HG03159 (cell line): Measurements from ENCODE around the gene MYO1C.
A peak's percentile ranks its signal among the peaks of the same experiment; 100 is the strongest.
"Not testable (repeated sequence)": the region's sequence is repeated elsewhere in the genome, so short reads cannot be mapped to it uniquely, and the experiment has no call there.

Experiments
- ATAC-seq: cut with Tn5 transposase; IDR thresholded peaks from one replicate; pipeline ENCODE4 v1.9.1; 2021; ENCODE audit warnings: mild to moderate bottlenecking, moderate library complexity; ENCODE audit not compliant: unreplicated experiment

The MYO1C gene

DNA sequence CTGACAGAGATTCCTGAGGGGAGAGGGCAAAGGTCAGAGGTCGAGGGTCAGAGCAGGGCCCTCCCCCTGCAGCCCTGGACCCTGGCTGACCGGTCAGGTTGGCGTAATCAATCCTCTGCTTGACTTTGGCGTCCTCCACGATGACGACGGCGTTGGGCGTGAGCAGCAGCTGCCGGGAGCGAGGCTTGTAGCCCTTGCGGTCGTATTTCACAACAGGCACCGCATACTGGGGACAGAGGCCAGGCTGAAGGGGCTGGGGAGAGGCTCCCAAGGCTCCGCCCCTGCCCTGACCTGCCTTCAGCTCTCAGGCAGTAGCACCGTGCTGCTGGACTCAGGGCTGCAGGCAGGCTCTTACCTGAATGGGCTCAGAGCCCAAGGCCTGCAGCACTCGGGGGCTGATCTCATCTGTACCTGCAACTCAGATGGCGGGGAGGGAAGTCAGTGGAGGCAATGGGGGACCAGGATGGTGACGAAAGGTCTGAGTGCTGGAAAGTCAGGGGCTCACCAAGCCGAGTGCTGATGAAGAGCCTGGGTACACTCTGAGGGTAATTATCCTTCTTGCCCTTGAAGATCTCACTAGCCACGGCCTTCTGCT lies 24.5 kb downstream of the MYO1C start:
- ATAC-seq, result no peak

DNA sequence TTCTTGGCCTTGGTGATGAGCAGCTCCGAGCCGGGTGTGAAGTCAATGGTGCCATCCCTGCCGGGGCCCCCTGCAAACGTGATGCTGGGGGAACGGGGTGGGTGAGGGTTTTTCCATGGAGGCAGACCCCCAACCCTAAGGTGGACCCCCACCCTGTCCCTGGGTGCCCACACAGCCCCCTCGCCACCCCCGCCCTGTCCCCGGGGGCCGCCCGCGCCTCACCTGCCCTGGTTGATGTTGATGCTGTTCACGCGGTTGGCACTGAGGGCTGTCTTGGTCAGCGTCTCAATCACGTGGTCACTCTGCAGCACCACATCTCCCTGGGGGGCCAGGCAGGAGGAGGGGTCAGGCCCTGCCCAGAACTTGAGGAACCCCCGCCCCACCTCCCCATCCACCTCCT lies 25.2 kb downstream of the MYO1C start:
- ATAC-seq, result no peak

DNA sequence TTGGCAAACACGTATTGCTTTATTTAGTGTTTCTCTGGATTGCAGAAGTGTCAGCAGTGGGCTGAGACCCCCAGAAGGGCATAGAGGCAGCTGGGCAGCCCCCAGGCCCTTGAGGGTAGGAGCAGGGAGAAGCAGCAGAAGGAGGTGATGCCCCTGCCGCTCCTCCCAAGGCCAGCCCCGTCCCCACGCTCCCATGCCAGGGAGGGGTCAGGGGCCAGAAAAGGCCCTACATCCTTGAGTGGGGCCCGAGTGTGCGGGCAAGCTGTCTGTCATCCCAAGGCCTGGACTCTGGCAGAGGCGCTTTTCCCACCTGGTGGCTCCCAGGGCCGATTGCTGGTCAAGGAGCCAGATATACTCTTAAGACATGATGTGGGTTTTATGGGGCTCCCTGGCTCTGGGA lies 28.3 kb downstream of the MYO1C start:
- ATAC-seq, result no peak

DNA sequence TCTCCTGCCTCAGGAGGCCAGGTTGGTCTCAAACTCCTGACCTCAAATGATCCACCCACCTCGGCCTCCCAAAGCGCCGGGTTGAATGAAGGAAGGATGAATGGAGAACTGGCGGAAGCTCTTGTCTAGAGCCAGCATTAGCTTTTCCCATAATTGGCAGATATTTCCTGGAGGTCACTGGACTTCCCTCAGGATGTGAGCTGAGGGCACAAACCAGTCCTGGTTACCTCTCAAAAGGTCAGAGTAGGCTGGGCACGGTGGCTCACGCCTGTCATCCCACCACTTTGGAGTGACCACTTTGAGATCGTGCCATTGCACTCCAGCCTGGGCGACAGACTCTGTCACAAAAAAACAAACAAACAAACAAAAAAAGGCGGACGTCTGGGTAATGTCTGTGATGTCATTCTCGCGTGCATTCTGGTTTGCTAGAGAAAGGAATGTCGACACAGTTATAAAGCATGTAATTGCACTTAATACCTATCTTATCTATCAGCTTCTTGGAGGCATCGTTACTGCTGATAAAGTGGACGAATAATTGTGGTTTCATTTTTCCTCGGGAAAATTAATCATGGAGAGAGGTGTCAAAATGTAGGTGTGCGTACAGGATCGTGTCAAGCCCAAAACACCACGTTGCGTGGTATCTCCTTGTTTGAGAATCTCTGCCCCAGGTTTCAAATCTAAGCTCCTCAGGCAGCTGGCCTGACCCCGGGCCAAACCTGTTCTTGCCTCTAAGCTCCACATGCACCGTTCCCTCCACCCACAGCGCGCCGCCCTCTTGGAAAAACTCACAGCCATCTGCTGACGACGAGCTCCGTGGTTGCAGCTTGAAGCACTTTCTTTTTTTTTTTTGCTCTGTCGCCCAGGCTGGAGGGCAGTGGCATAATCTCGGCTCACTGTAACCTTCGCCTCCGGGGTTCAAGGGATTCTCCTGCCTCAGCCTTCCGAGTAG lies 30.0 kb downstream of the MYO1C start:
- ATAC-seq, result no peak

DNA sequence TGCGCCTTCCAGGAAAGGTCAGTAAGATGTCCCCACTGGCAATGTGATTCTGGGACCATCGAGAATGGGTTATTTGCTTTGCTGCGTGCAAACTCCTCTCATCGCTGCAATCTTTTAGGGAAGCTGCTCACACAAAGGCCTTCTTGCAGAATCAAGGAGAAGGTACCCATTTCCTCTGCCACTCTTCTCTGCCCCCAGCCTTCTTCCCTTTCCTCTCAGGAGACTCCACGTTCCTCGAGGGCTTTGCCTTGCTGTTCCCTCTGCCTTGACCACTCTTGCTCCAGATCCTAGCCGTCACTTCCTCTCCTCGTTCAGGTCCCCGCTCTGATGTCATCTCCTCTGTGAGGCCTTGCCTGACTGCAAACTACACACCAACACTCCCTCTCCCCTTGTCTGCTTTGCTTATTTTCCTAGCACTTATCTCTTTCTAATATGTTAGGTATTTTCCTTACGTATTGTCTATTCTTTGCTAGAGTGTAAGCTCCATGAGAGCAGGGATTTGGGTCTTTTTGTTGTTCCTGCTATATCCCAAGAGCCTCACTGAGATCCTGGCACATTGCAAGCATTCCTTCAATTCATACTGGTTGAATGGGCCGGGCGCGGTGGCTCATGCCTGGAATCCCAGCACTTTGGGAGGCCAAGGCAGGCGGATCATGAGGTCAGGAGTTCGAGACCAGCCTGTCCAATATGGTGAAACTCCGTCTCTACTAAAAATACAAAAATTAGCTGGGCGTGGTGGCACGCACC lies 31.1 kb downstream of the MYO1C start:
- ATAC-seq, result no peak

DNA sequence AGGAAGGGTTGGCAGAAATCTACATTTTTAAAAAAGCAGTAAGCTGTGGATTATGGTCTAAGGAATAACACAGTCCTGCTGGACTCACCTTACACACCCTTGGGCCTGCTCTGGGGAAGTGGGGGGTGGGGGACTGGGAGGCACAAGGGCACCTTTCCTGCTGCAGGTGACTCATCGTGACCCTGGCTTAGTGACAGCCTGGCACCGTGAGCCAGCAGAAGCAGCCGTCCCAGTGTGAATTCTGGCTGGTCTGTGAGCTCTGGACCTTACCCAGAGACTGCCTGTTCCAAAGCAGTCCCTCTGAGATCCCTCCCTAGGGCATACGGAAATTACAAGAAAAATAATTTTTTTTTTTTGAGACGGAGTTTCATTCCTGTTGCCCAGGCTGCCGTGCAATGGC lies 32.3 kb downstream of the MYO1C start:
- ATAC-seq, result no peak

DNA sequence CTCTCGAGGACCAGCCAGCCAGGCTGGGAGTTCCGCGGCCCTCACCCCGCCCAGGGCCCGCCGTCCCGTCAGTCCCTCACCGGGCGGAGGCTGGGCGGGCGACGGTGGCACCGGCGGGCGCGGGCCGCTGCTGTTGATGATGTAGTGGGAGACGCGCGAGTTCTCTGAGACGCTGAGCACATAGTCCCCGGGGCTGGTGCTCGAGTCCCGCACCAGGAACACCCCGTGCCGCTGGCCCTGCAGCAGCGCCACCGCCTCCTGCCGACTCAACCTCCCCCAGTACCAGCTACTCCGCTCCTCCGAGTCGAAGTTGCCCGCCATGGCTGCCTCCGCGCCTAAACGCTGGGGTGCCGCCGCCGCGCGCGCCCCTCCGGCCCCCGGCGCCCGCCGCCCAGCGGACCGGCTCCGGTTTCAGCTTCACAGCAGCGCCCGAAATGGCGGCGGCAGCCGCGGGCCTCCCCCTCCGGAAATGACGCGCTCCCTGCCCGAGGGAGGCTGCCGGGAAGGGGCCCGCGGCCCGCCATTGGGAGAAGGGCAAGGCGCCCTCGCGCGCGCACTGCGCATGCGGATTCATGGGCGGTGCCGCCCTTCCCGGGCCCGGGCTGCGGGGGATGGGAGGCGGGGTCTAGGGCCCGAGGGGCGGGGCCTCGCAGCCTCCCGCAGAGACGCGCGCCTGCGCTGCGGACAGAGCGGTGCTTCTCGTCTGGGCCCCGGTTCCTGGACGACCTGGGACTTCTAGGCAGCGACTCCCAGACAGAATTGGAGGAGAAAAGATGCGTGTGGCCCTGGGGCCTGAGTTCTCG lies 36.5 kb downstream of the MYO1C start, which contains the start of gene CRK:
TSS of gene CRK (minus strand) at position 436 of the 803 bp plus-strand sequence. CDS start at position 321, 115 bp downstream.
- peak; percentile 77 for ATAC-seq

DNA sequence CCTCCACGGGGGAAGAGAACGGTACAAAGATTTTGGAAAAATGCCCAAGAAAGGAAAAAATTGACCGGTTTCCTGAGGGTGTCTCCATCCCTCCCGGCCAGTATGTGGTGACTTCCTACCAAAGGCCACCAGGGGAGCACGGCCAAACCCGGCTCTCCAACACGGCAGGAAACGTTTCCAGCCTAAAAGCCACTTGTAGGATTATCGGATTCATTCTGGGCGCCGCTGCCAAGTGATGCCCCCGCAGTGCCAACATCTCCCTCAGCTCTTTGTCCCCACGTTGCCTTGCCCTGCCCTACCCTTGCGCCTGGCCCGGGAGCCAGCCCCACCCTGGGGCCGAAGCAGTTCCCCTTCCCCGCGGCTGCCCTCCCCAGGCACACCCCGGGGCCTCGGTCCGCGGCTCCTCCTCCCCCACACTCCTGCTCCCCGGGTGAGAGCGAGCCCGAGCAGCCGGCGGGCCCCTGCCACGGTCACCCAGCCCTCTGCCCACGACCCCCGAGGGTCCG lies 37.1 kb downstream of the MYO1C start:
- ATAC-seq, result peak; percentile 27

DNA sequence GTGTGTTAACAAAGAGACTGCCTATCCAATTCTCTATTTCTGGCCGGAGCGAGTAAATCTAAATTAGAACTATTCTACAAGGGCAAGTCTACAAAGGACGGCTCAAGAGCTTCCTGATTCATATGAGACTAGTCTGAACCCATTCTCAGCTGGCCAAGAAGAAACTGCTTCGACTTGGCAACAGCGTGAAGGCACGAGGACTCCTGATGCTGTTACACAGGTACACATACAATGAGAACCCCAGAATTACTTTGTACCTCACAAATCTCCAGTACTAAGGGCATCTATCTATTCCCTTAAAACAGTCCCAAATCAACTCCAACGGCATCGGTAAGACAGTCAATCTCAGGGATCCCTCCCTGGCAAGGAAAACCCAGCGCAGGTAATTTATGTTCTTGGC lies 37.9 kb downstream of the MYO1C start:
- no peak for ATAC-seq

DNA sequence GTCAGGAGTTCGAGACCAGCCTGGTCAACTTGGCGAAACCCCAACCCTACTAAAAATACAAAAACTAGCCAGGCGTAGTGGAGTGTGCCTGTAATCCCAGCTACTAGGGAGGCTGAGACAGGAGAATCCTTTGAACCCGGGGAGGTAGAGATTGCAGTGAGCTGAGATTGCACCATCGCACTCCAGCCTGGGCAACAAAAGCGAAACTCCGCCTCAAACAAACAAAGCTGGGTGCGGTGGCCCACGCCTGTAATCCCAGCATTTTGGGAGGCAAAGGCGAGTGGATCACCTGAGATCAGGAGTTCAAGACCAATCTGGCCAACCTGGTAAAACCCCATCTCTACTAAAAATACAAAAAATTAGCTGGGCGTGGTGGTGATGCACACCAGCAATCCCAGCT lies 38.8 kb downstream of the MYO1C start:
- not testable (repeated sequence) for ATAC-seq

DNA sequence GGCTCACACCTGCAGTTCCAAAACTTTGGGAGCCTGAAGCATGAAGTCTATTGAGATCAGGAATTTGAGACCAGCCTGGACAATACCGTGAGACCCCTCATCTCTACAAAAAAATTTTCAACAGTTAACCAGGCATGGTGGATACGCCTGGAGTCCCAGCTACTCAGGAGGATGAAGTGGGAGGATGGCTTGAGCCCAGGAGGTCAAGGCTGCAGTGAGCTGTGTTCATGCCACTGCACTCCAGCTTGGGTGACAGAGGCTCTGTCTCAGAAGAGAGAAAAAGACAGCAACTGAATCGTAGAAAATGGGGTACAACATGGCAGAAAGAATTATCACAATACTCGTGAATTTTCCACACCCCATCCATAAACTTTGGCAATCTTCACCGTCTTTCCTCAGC lies 39.6 kb downstream of the MYO1C start:
- ATAC-seq, result no peak

DNA sequence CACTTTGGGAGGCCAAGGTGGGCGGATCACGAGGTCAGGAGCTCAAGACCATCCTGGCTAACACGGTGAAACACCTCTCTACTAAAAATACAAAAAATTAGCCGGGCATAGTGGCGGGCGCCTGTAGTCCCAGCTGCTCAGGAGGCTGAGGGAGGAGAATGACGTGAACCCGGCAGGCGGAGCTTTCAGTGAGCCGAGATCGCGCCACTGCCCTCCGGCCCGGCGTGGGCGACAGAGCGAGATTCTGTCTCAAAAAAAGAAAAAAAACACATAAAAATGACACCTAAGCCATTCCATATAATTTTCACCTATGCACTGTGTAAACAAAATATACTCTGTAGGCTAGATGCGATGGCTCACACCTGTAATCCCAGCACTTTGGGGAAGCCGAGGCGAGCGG lies 42.2 kb downstream of the MYO1C start:
- not testable (repeated sequence) for ATAC-seq

DNA sequence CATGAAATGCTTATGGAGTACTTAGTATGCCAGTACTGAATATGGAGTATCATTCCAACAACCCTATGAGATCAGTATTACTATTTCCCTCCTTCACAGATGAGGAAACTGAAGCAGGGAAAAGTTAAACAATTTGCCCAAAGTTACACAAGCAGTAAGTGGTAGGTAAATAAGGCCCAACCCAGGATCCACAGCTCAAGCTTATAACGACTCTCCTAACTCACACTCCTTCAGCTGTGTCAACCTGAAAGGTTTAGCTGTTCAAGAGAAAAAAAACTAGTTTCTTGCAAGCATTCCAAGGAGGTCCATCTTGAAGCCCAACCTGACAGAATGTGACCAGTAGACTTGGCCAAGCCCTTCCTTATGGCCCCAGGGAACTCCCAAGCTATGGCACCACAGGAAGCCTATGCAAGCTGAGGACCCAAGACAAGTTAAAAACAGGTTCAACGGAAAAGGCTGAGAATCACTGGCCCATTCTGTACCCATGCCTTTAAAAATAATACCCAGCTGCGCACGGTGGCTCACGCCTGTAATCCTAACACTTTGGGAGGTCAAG lies 43.0 kb downstream of the MYO1C start:
- no peak for ATAC-seq

DNA sequence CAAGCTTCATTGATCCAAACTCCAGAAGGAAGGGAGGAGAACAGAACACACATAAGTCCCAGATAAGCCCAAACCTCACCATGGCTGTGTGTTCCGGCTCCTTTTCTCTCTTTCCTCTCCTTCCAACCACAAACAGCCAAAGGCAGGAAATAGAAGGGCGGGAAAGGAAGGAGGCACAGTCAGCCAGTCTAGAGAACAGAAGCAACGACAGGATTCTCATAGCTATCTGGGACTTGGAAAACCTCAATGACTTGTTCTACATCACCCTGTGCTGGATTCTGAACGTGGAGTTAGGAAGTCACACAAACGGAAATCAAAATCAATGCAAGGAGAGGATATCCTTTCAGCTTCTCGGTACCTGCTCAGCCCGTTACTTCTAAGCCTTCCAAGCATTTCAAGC lies 45.4 kb downstream of the MYO1C start:
- ATAC-seq, result no peak

DNA sequence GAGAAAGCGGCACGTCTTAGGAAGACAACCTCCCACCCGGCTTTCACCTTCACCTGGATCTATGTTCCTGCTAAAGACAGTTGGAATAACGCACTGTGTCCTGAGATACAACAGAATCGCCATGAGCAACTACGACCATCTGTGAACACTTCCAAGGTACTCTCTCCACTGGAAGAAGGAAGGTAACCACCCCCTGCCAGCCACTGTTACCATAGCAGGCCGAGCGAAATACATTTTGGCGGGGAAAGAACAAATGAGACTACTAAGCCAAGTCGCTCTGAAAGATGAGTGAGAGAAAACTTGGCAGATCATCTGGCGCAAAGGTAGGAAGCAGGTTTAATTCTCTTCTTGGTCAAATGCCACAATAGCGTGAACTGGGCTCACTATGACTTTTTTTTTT lies 46.3 kb downstream of the MYO1C start:
- ATAC-seq, result no peak

DNA sequence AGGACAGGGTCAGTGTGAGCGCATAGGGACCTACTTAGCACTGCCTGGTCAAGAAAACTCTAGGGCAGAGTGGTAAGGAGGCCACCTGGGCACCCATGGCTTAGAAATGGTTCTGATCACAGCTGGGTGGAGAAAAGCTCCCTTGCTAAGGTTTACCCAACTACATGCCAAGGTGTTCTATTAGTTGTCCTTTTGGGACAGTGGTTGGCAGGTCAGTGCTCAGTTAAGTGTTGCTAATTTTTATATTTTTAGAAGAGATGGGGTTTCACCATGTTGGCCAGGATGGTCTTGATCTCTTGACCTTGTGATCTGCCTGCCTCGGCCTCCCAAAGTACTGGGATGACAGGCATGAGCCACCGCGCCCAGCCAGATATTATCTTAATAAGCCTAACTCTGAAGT lies 46.8 kb downstream of the MYO1C start:
- not testable (repeated sequence) for ATAC-seq

DNA sequence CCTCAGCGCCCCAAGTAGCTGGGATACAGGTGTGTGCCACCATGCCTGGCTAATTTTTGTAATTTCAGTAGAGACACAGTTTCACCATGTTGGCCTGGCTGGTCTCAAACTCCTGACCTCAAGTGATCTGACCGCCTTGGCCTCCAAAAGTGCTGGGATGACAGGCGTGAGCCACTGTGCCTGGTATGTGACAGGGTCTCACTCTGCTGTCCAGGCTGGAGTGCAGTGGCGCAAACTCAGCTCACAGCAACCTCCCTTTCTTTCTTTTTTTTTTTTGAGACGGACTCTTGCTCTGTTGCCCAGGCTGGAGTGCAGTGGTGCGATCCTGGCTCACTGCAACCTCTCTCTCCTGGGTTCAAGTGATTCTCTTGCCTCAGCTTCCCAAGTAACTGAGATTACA lies 49.8 kb downstream of the MYO1C start:
- ATAC-seq, result not testable (repeated sequence)

DNA sequence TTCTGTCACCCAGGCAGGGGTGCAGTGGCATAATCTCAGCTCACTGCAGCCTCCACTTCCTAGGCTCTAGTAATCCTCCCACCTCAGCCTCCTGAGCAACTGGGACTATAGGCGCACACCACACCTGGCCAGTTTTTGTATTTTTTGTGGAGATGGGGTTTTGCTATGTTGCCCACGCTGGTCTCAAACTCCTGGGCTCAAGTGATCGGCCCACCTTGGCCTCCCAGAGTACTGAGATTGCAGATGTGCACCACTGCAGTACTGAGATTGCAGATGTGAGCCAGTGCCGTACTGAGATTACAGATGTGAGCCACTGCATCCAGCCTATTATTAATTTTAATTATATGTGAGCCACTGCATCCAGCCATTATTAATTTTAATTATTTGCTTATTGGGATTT lies 50.3 kb downstream of the MYO1C start:
- ATAC-seq, result no peak

DNA sequence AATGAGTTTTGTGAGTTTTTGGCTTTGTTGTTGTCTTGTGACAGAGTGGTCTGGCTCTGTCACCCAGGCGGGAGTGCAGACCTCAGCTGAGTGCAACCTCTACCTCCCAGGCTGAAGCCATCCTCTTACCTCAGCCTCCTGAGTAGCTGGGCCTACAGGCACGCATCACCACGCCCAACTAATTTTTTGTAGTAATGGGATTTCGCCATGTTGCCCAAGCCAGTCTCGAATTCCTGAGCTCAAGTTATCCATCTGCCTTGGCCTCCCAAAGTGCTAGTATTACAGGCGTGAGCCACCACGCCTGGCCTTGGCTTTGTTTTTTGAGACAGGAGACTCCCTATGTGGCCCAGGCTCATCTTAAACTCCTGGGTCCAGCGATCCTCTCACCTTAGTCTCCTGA lies 51.6 kb downstream of the MYO1C start:
- no peak for ATAC-seq

DNA sequence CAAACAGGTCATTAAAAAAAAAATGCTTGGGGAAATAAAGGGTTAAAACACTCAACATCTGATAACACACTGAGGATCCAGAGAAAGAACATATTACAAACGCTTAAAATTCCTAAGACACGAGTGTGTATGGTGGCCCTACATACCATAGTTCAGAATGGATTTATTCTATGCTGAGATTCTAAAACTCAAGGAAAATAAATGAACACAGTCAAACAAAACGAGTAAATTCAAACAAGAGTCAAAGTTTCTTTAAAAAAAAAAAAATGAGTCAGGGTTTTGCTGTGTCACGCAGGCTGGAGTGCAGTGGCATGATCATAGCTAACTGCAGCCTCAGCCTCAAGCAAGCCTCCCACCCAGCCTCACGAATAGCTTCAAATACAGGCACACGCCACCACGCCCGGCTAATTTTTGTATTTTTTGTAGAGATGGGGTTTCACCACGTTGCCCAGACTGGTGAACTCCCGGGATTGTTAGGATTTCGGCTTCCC lies 53.8 kb downstream of the MYO1C start:
- ATAC-seq, result no peak
